ENCODE data around the gene ZNF892. TPM values are rescaled to one million over a fixed set of nuclear protein-coding genes. Genes with fewer than 3 reads are reported as not detected.
"Not testable (repeated sequence)": the region's sequence is repeated elsewhere in the genome, so short reads cannot be mapped to it uniquely, and the experiment has no call there.

The ZNF892 gene
- total RNA-seq, 5 donors from 2014 or later (not counting 1 experiment from before 2014, with no cell fraction given): 2.7 to 6.0 (median 4.1) TPM

DNA sequence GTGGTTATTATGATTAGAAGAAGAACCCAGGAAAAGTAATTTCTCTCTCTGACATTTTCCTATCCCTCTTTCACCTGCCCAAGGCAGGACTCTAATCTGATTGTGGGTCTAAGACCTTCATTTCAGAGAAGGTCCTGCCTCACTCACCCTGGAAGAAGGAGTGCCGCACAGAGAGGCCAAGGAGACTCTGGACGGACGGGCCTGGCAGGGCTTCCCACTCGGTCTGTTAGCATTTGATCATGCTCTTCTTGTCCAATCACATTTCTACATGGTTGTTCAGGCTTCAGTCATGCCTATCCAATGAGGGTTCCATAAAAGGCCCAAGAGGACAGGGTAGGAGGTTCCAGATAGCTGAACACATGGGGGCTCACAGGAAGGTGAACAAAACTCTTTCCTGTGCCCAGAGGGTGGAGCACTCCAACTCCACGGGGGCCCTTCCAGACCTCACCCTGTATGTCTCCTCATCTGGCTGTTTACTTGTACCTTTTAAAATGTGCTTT, 27.0 kb downstream of the ZNF892 start:
- WGBS (ENCODE audit: insufficient coverage): no CpG with 5 or more reads among the region's 5 CpGs
- no peaks in the 10 kb centered on the region for H3K4me1 Mint-ChIP-seq
- H3K36me3 ChIP-seq (ENCODE audit: control insufficient read depth in 2 of 2, extremely low read depth in 1 of 2, insufficient read depth in 1 of 2, low read length in 1 of 2): no peaks in the 10 kb centered on the region
- H3K9me3 ChIP-seq: no peaks in the 10 kb centered on the region
- ChIA-PET POLR2A (no interaction called here), CTCF (no interaction called here)
- DNase-seq (no peak), ATAC-seq (replicated peaks in 1 of 4) (no peak)
- H3K27ac ChIP-seq (ENCODE audit: low read length): no peak overlapping the region
- H3K36me3 Mint-ChIP-seq: peaks cover 12% of the 10 kb centered on the region
- H3K4me1 ChIP-seq (ENCODE audit: control insufficient read depth in 1 of 2, extremely low read depth in 1 of 2, insufficient read depth in 2 of 2, low read length in 2 of 2): no peaks in the 10 kb centered on the region
- no peak overlapping the region for H3K27ac Mint-ChIP-seq
- H3K27me3 Mint-ChIP-seq: no peaks in the 10 kb centered on the region
- H3K4me3 ChIP-seq (ENCODE audit: control insufficient read depth in 1 of 2, extremely low read depth in 1 of 2, low read length in 1 of 2): no peak overlapping the region
- H3K9me3 Mint-ChIP-seq: peaks cover 8 to 50% (median 49%) of the 10 kb centered on the region in 3 donors
- no peaks in the 10 kb centered on the region for H3K27me3 ChIP-seq (replicated peaks in 1 of 2; ENCODE audit: control insufficient read depth in 2 of 2, extremely low read depth in 1 of 2, insufficient read depth in 2 of 2, low read length in 1 of 2)
- H3K4me3 Mint-ChIP-seq: no peak overlapping the region

DNA sequence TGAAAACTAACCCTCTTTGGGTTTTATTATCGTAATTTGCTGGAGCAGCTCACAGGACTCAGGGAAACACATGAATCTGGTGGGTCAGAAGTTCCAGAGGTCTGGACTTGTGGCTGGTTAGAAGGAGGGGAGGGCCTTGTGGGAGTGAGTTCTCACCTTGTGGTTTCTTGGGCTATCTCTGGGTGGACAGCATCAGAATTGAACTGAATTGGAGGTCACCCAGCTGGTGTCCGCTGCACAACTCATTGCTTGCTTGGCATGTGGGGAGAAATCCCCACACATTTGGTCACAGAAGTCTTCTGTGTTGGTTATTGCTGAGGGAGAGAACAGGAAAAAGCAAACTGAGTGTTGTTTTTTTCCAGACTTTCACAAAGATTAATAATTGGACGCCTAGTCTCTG, 27.5 kb downstream of the ZNF892 start:
- Mint-ChIP-seq H3K4me1 (no peaks in the 10 kb centered on the region), H3K36me3 (peaks cover 10% of the 10 kb centered on the region), H3K27me3 (no peaks in the 10 kb centered on the region), H3K27ac (no peak overlapping the region), H3K9me3 (peaks cover 6 to 50% (median 47%) of the 10 kb centered on the region in 3 donors), H3K4me3 (no peak overlapping the region)
- Histone ChIP-seq H3K27me3 (replicated peaks in 1 of 2; ENCODE audit: control insufficient read depth in 2 of 2, extremely low read depth in 1 of 2, insufficient read depth in 2 of 2, low read length in 1 of 2) (no peaks in the 10 kb centered on the region), H3K9me3 (no peaks in the 10 kb centered on the region), H3K36me3 (ENCODE audit: control insufficient read depth in 2 of 2, extremely low read depth in 1 of 2, insufficient read depth in 1 of 2, low read length in 1 of 2) (no peaks in the 10 kb centered on the region), H3K4me3 (ENCODE audit: control insufficient read depth in 1 of 2, extremely low read depth in 1 of 2, low read length in 1 of 2) (no peak overlapping the region), H3K27ac (ENCODE audit: low read length) (no peak overlapping the region), H3K4me1 (ENCODE audit: control insufficient read depth in 1 of 2, extremely low read depth in 1 of 2, insufficient read depth in 2 of 2, low read length in 2 of 2) (no peaks in the 10 kb centered on the region)
- ChIA-PET POLR2A (no interaction called here), CTCF (no interaction called here)
- 79% methylated on average over 2 of the region's 3 CpGs for WGBS (ENCODE audit: insufficient coverage)
- DNase-seq (no peak), ATAC-seq (replicated peaks in 1 of 4) (no peak)

DNA sequence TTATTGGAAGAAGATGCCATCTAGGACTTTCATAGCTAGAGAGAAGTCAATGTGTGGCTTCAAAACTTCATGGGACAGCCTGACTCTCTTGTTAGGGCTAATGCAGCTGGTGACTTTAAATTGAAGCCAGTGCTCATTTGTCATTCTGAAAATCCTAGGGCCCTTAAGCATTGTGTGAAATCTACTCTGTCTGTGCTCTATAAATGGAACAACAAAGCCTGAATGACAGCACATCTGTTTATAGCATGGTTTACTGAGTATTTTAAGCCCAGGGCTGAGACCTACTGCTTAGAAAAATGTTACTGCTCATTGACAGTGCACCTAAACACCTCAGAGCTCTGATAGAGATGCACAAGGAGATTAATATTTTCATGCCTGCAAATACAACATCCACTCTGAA, 30.8 kb downstream of the ZNF892 start:
- no peak overlapping the region for H3K27ac Mint-ChIP-seq
- peaks cover 0 to 7% of the 10 kb centered on the region in 2 experiments for H3K27me3 ChIP-seq (replicated peaks in 1 of 2; ENCODE audit: control insufficient read depth in 2 of 2, extremely low read depth in 1 of 2, insufficient read depth in 2 of 2, low read length in 1 of 2)
- no peak overlapping the region for H3K27ac ChIP-seq (ENCODE audit: low read length)
- DNase-seq (no peak), ATAC-seq (replicated peaks in 1 of 4) (no peak)
- no peaks in the 10 kb centered on the region for H3K36me3 ChIP-seq (ENCODE audit: control insufficient read depth in 2 of 2, extremely low read depth in 1 of 2, insufficient read depth in 1 of 2, low read length in 1 of 2)
- H3K4me1 Mint-ChIP-seq: no peaks in the 10 kb centered on the region
- H3K9me3 ChIP-seq: no peaks in the 10 kb centered on the region
- H3K9me3 Mint-ChIP-seq: peaks cover 14 to 62% (median 45%) of the 10 kb centered on the region in 3 donors
- H3K4me3 ChIP-seq (ENCODE audit: control insufficient read depth in 1 of 2, extremely low read depth in 1 of 2, low read length in 1 of 2): no peak overlapping the region
- ChIA-PET CTCF (no interaction called here), POLR2A (no interaction called here)
- H3K36me3 Mint-ChIP-seq: peaks cover 13% of the 10 kb centered on the region
- no peaks in the 10 kb centered on the region for H3K4me1 ChIP-seq (ENCODE audit: control insufficient read depth in 1 of 2, extremely low read depth in 1 of 2, insufficient read depth in 2 of 2, low read length in 2 of 2)
- H3K4me3 Mint-ChIP-seq: no peak overlapping the region
- no peaks in the 10 kb centered on the region for H3K27me3 Mint-ChIP-seq

DNA sequence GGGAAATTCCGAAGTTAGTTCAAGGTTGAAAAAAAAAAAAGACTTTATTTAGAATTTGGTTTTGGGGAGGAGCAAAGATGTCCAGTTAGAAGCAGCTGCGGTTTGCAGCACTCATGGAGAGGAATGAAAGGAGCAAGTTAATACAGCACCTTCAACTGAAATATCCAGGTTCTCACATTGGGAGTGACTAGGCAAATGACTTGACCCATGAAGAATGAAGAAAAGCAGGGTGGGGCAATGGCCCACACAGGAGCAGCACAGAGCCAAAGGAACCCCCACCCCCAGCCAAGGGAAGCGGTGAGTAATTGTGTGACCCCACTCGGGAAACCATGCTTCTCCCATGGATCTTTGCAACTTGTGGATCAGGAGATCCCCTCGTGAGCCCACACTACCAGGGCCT, 32.8 kb downstream of the ZNF892 start:
- Mint-ChIP-seq H3K27ac (no peak overlapping the region), H3K27me3 (peaks cover 1 to 5% of the 10 kb centered on the region in 2 donors), H3K4me3 (no peak overlapping the region), H3K9me3 (peaks cover 21 to 61% (median 45%) of the 10 kb centered on the region in 3 donors), H3K4me1 (no peaks in the 10 kb centered on the region), H3K36me3 (peaks cover 14% of the 10 kb centered on the region)
- H3K4me1 ChIP-seq (ENCODE audit: control insufficient read depth in 1 of 2, extremely low read depth in 1 of 2, insufficient read depth in 2 of 2, low read length in 2 of 2): no peaks in the 10 kb centered on the region
- ATAC-seq (replicated peaks in 1 of 4): no peak
- ChIA-PET CTCF (no interaction called here), POLR2A (no interaction called here)
- H3K4me3 ChIP-seq (ENCODE audit: control insufficient read depth in 1 of 2, extremely low read depth in 1 of 2, low read length in 1 of 2): no peak overlapping the region
- no peaks in the 10 kb centered on the region for H3K36me3 ChIP-seq (ENCODE audit: control insufficient read depth in 2 of 2, extremely low read depth in 1 of 2, insufficient read depth in 1 of 2, low read length in 1 of 2)
- H3K27me3 ChIP-seq (replicated peaks in 1 of 2; ENCODE audit: control insufficient read depth in 2 of 2, extremely low read depth in 1 of 2, insufficient read depth in 2 of 2, low read length in 1 of 2): peaks cover 0 to 7% of the 10 kb centered on the region in 2 experiments
- no peak overlapping the region for H3K27ac ChIP-seq (ENCODE audit: low read length)
- no peak for DNase-seq
- H3K9me3 ChIP-seq: no peaks in the 10 kb centered on the region
- 92% methylated on average over 2 of the region's 5 CpGs for WGBS (ENCODE audit: insufficient coverage)

DNA sequence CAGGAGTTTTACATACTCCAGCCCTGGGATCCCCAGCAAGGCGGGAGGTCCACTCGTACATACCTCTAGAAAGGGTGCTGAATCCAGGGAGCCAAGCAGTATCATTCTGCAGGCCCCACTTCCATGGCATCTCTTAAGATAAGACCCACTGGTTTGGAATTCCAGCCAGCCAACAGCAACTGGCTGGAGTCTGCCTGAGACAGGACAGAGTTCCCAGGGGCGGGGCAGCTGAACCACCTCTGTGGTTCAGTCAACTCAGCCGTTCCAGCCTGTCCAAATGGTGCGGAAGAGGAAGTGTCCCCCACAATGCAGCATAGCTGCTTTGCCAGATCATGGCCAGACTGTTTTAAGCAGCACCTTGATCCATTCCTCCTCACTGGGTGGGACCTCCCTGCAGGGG, 33.2 kb downstream of the ZNF892 start:
- Mint-ChIP-seq H3K27me3 (peaks cover 1 to 5% of the 10 kb centered on the region in 2 donors), H3K9me3 (peaks cover 21 to 61% (median 46%) of the 10 kb centered on the region in 3 donors), H3K4me1 (no peaks in the 10 kb centered on the region), H3K36me3 (peaks cover 14% of the 10 kb centered on the region), H3K27ac (no peak overlapping the region), H3K4me3 (no peak overlapping the region)
- WGBS (ENCODE audit: insufficient coverage): 86% methylated on average over 5 of the region's 5 CpGs
- ChIA-PET CTCF (no interaction called here), POLR2A (no interaction called here)
- Histone ChIP-seq H3K27ac (ENCODE audit: low read length) (no peak overlapping the region), H3K4me1 (ENCODE audit: control insufficient read depth in 1 of 2, extremely low read depth in 1 of 2, insufficient read depth in 2 of 2, low read length in 2 of 2) (no peaks in the 10 kb centered on the region), H3K36me3 (ENCODE audit: control insufficient read depth in 2 of 2, extremely low read depth in 1 of 2, insufficient read depth in 1 of 2, low read length in 1 of 2) (no peaks in the 10 kb centered on the region), H3K4me3 (ENCODE audit: control insufficient read depth in 1 of 2, extremely low read depth in 1 of 2, low read length in 1 of 2) (no peak overlapping the region), H3K9me3 (no peaks in the 10 kb centered on the region), H3K27me3 (replicated peaks in 1 of 2; ENCODE audit: control insufficient read depth in 2 of 2, extremely low read depth in 1 of 2, insufficient read depth in 2 of 2, low read length in 1 of 2) (peaks cover 0 to 7% of the 10 kb centered on the region in 2 experiments)
- ATAC-seq (replicated peaks in 1 of 4) (no peak), DNase-seq (no peak)

DNA sequence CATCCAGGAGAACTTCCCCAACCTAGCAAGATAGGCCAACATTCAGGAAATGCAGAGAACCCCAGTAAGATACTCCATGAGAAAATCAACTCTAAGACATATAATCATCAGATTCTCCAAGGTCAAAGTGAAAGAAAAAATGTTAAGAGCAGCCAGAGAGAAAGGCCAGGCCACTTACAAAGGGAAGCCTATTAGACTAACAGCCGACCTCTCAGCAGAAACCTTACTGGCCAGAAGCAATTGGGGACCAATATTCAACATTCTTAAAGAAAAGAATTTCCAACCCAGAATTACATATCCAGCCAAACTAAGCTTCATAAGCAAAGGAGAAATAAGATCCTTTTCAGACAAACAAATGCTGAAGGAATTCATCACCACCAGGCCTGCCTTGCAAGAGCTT, 34.8 kb downstream of the ZNF892 start:
- WGBS (ENCODE audit: insufficient coverage): no CpG with 5 or more reads among the region's 1 CpG
- POLR2A ChIA-PET; ATAC-seq (replicated peaks in 1 of 4); H3K27me3 ChIP-seq (replicated peaks in 1 of 2; ENCODE audit: control insufficient read depth in 2 of 2, extremely low read depth in 1 of 2, insufficient read depth in 2 of 2, low read length in 1 of 2); H3K36me3 ChIP-seq (ENCODE audit: control insufficient read depth in 2 of 2, extremely low read depth in 1 of 2, insufficient read depth in 1 of 2, low read length in 1 of 2); H3K4me1 Mint-ChIP-seq; CTCF ChIA-PET; H3K4me3 ChIP-seq (ENCODE audit: control insufficient read depth in 1 of 2, extremely low read depth in 1 of 2, low read length in 1 of 2); DNase-seq; H3K4me3 Mint-ChIP-seq; H3K27ac ChIP-seq (ENCODE audit: low read length); H3K4me1 ChIP-seq (ENCODE audit: control insufficient read depth in 1 of 2, extremely low read depth in 1 of 2, insufficient read depth in 2 of 2, low read length in 2 of 2); H3K9me3 ChIP-seq; H3K27ac Mint-ChIP-seq; H3K27me3 Mint-ChIP-seq: not testable (repeated sequence)
- Mint-ChIP-seq H3K36me3 (peaks cover 14% of the 10 kb centered on the region), H3K9me3 (peaks cover 28 to 60% (median 46%) of the 10 kb centered on the region in 3 donors)
